GM12878 (cell line): Measurements from ENCODE around the gene ACBD5. TPM values are rescaled to one million over a fixed set of nuclear protein-coding genes. Genes with fewer than 3 reads are reported as not detected.

Experiments
- ATAC-seq: fragments of 200-7000 bp; cut with Tn5 transposase; 3 replicates; pipeline ENCODE4 v1.9.1; 2020; ENCODE audit warnings: mild to moderate bottlenecking, moderate library complexity
- BruUV-seq: library from RNA; stranded (reverse); fragments of 400-500 nt; replicated peaks from 2 replicates; lab custom pipeline; 2021; lab: Mats Ljungman, UMichigan
- CTCF ChIA-PET: fragments of 300-600 bp; sonication (Branson Sonifier 250); formaldehyde crosslinking; extraction: SDS; loops from one replicate; lab custom pipeline; 2021; ENCODE audit warnings: inconsistent platforms; lab: Yijun Ruan, JAX
- POLR2A ChIA-PET: fragments of 350-600 bp; formaldehyde crosslinking; extraction: SDS; loops from one replicate; lab custom pipeline; 2021; ENCODE audit warnings: inconsistent platforms; lab: Charles Lee
- RAD21 ChIA-PET: fragments of 300-600 bp; sonication (Branson Sonifier 250); formaldehyde crosslinking; loops from one replicate; lab custom pipeline; 2023; ENCODE audit warnings: antibody characterized with exemption; ENCODE audit not compliant: unreplicated experiment; lab: Charles Lee
- SMC1A ChIA-PET: fragments of 300-600 bp; sonication (Branson Sonifier 250); formaldehyde crosslinking; loops from one replicate; lab custom pipeline; 2023; ENCODE audit not compliant: unreplicated experiment, uncharacterized antibody; lab: Charles Lee
- DNase-seq: peaks from one replicate; pipeline ENCODE4 v3.0.0-alpha.2; 2011; ENCODE audit warnings: low read depth, low spot score
- FAIRE-seq: peaks from 3 replicates; lab custom pipeline; 2011; peaks lifted over from hg19 to GRCh38; lab: Jason Lieb, UNC
- H2AFZ ChIP-seq: 2 replicates; pipeline ENCODE4 v1.6.0; 2011; ENCODE audit warnings: low read depth, low read length, control low read depth; ENCODE audit not compliant: control insufficient read depth
- H3K27ac ChIP-seq: 2 replicates; pipeline ENCODE4 v1.5.1; 2011; ENCODE audit warnings: control low read depth; ENCODE audit not compliant: control insufficient read depth, insufficient read depth
- H3K27me3 ChIP-seq, 2 experiments: replicated peaks in 1 of 2; 2 replicates each; pipeline versions ENCODE4 v1.6.0 to v1.6.1; 2011; ENCODE audit warnings: low read length in 1 of 2; ENCODE audit not compliant: control insufficient read depth in 2 of 2, insufficient read depth in 2 of 2
- H3K36me3 ChIP-seq, 2 experiments: 2 replicates each; pipeline ENCODE4 v1.5.1; 2011; ENCODE audit warnings: low read length in 1 of 2; ENCODE audit not compliant: control insufficient read depth in 2 of 2, insufficient read depth in 2 of 2
- H3K4me1 ChIP-seq: 2 replicates; pipeline ENCODE4 v1.6.1; 2011; ENCODE audit warnings: mild to moderate bottlenecking, low read length, moderate library complexity, mixed read lengths; ENCODE audit not compliant: control insufficient read depth, insufficient read depth
- H3K4me2 ChIP-seq: 2 replicates; pipeline ENCODE4 v1.6.0; 2011; ENCODE audit warnings: control low read depth; ENCODE audit not compliant: control insufficient read depth, insufficient read depth
- H3K4me3 ChIP-seq: fragments of 200-600 bp; sonication (generic); 2 replicates; pipeline ENCODE4 v1.5.1; 2016
- H3K79me2 ChIP-seq: 2 replicates; pipeline ENCODE4 v1.6.0; 2011; ENCODE audit warnings: low read length; ENCODE audit not compliant: control insufficient read depth, insufficient read depth
- H3K9ac ChIP-seq: 2 replicates; pipeline ENCODE4 v1.8.0; 2011; ENCODE audit warnings: low read length, control low read depth, mixed read lengths; ENCODE audit not compliant: control insufficient read depth, insufficient read depth
- H3K9me3 ChIP-seq: replicated peaks from 3 replicates; pipeline ENCODE4 v1.5.1; 2011; ENCODE audit warnings: mild to moderate bottlenecking, low read length; ENCODE audit not compliant: control insufficient read depth, insufficient read depth
- H4K20me1 ChIP-seq: 2 replicates; pipeline ENCODE4 v1.6.0; 2011; ENCODE audit not compliant: control insufficient read depth, insufficient read depth
- BCL11A ChIP-seq: IDR thresholded peaks from 2 replicates; pipeline ENCODE4 v1.6.1; 2011; ENCODE audit warnings: low read depth, low read length
- ESRRA ChIP-seq: IDR thresholded peaks from 2 replicates; pipeline ENCODE4 v1.6.1; 2012; ENCODE audit warnings: mild to moderate bottlenecking, low read length, improper control_type of control experiment
- HDAC6 ChIP-seq: fragments of 200-600 bp; sonication (generic); IDR thresholded peaks from one replicate; pipeline ENCODE4 v1.8.0; 2017; ENCODE audit warnings: antibody characterized with exemption; ENCODE audit not compliant: unreplicated experiment
- HDGF ChIP-seq: fragments of 450-650 bp; IDR thresholded peaks from 2 replicates; pipeline ENCODE4 v1.6.1; 2016; ENCODE audit warnings: antibody characterized with exemption
- NFIC ChIP-seq: IDR thresholded peaks from 2 replicates; pipeline ENCODE4 v1.6.1; 2012; ENCODE audit warnings: low read depth, mild to moderate bottlenecking, inconsistent platforms, low read length, moderate library complexity
- RBBP5 ChIP-seq: fragments of 200-600 bp; sonication (generic); conservative IDR thresholded peaks from 2 replicates; pipeline ENCODE4 v1.6.1; 2016
- SIN3A ChIP-seq: IDR thresholded peaks from 2 replicates; pipeline ENCODE4 v1.6.1; 2012; ENCODE audit warnings: low read depth, low read length, improper control_type of control experiment
- SKIL ChIP-seq: fragments of 450-650 bp; IDR thresholded peaks from 2 replicates; pipeline ENCODE4 v1.6.1; 2017; ENCODE audit warnings: mild to moderate bottlenecking, low read depth, inconsistent platforms; ENCODE audit not compliant: poor library complexity, severe bottlenecking
- SP1 ChIP-seq: IDR thresholded peaks from one replicate; pipeline ENCODE4 v1.6.1; 2011; ENCODE audit warnings: low read depth, low read length
- TCF7 ChIP-seq: IDR thresholded peaks from 2 replicates; pipeline ENCODE4 v1.6.1; 2014; ENCODE audit warnings: antibody characterized with exemption, borderline replicate concordance
- WGBS: methylation state at CpG from one replicate; pipeline ENCODE4 v1.1.6; 2016; ENCODE audit warnings: low lambda C conversion rate; ENCODE audit not compliant: insufficient replicate concordance, insufficient coverage; ENCODE audit errors: missing lambda C conversion rate; 5-methylcytosine and 5-hydroxymethylcytosine counted together
- in situ Hi-C: fragments of 300-500 bp; cut with MboI; formaldehyde crosslinking; loops from 9 replicates; pipeline ENCODE4 v1.14.3; 2018; ENCODE audit warnings: mixed read lengths
- intact Hi-C: fragments of 100-400 bp; cut with micrococcal nuclease; formaldehyde crosslinking; loops from one replicate; pipeline ENCODE4 v1.14.2; 2022; ENCODE audit not compliant: unreplicated experiment
- polyA plus RNA-seq, 11 experiments: library from polyadenylated mRNA; depleted of rRNA in 4 of 11; unstranded in 6 of 11; stranded (reverse) in 5 of 11; fragments of >200 nt; fragmentation: Nextera tagmentation in 4 of 11; fragmentation: Illumina TruSeq in 1 of 11; extraction: Ambion mirVana in 4 of 11; extraction: Trizol in 1 of 11; gene quantifications; 1 replicate in 1 of 11; 2 replicates in 10 of 11; pipeline versions ENCODE4 v1.2.1 to v1.2.3, GENCODE V29; 2011 to 2016; ENCODE audit warnings: inconsistent platforms in 2 of 11, missing spikeins in 2 of 11, low read depth in 1 of 11
- total RNA-seq, 4 experiments: library from RNA; depleted of rRNA in 3 of 4; stranded (reverse); fragments of >200 nt in 3 of 4; fragmentation: Illumina TruSeq in 1 of 4; extraction: Trizol in 1 of 4; gene quantifications; 2 replicates each; pipeline versions ENCODE4 v1.2.1 to v1.2.3, GENCODE V29; 2013 to 2021
- TF ChIP-seq, protein P1 (sequence below): fragments of 450-650 bp; IDR thresholded peaks from 2 replicates; pipeline ENCODE4 v1.6.1; 2017; ENCODE audit warnings: antibody characterized with exemption, mild to moderate bottlenecking, moderate library complexity
- TF ChIP-seq, protein P2 (sequence below): fragments of 450-650 bp; IDR thresholded peaks from 2 replicates; pipeline ENCODE4 v1.6.1; 2017; ENCODE audit warnings: borderline replicate concordance

The ACBD5 gene
- total and polyA plus RNA-seq, 10 of the 15 experiments (the other 5 are each of a cell fraction or from before 2014, with no cell fraction given): 2.4 to 22.3 (median 12.4) TPM

GRCh38 chr10:27190508-27190907, 50.1 kb downstream of the ACBD5 start:
- no peak for FAIRE-seq
- Histone ChIP-seq H3K4me3 (no peak overlapping the region), H3K9me3 (no peaks in the 10 kb centered on the region), H3K27ac (no peak overlapping the region), H3K4me1 (no peaks in the 10 kb centered on the region), H3K4me2 (no peak overlapping the region), H3K36me3 (peaks cover 0 to 8% of the 10 kb centered on the region in 2 experiments; a peak in 1 of 4 replicates), H3K79me2 (no peaks in the 10 kb centered on the region), H3K27me3 (no peaks in the 10 kb centered on the region), H3K9ac (no peak overlapping the region), H4K20me1 (no peaks in the 10 kb centered on the region), H2AFZ (no peak overlapping the region)
- ChIA-PET SMC1A (no interaction called here), POLR2A (no interaction called here), RAD21 (no interaction called here), CTCF (no interaction called here)
- in situ Hi-C loops: no loop called here
- TF ChIP-seq RBBP5 (no peak), SKIL (no peak), NFIC (no peak), BCL11A (no peak), SIN3A (no peak), HDAC6 (no peak), TCF7 (no peak), SP1 (no peak), HDGF (no peak), ESRRA (no peak)
- TF ChIP-seq, protein P1, sequence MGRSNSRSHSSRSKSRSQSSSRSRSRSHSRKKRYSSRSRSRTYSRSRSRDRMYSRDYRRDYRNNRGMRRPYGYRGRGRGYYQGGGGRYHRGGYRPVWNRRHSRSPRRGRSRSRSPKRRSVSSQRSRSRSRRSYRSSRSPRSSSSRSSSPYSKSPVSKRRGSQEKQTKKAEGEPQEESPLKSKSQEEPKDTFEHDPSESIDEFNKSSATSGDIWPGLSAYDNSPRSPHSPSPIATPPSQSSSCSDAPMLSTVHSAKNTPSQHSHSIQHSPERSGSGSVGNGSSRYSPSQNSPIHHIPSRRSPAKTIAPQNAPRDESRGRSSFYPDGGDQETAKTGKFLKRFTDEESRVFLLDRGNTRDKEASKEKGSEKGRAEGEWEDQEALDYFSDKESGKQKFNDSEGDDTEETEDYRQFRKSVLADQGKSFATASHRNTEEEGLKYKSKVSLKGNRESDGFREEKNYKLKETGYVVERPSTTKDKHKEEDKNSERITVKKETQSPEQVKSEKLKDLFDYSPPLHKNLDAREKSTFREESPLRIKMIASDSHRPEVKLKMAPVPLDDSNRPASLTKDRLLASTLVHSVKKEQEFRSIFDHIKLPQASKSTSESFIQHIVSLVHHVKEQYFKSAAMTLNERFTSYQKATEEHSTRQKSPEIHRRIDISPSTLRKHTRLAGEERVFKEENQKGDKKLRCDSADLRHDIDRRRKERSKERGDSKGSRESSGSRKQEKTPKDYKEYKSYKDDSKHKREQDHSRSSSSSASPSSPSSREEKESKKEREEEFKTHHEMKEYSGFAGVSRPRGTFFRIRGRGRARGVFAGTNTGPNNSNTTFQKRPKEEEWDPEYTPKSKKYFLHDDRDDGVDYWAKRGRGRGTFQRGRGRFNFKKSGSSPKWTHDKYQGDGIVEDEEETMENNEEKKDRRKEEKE: no peak
- TF ChIP-seq, protein P2, sequence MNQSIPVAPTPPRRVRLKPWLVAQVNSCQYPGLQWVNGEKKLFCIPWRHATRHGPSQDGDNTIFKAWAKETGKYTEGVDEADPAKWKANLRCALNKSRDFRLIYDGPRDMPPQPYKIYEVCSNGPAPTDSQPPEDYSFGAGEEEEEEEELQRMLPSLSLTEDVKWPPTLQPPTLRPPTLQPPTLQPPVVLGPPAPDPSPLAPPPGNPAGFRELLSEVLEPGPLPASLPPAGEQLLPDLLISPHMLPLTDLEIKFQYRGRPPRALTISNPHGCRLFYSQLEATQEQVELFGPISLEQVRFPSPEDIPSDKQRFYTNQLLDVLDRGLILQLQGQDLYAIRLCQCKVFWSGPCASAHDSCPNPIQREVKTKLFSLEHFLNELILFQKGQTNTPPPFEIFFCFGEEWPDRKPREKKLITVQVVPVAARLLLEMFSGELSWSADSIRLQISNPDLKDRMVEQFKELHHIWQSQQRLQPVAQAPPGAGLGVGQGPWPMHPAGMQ: no peak
- BruUV-seq: no TSS peak
- intact Hi-C loops: no loop called here
- no peak for DNase-seq
- WGBS: 98% methylated on average over 2 of the region's 2 CpGs
- ATAC-seq: no peak
